HCT116 (cell line): ENCODE data around the gene ASAP2.

Source experiments
- POLR2A ChIP-seq: IDR thresholded peaks from 2 replicates; pipeline ENCODE4 v1.7.0; 2011; ENCODE audit warnings: borderline replicate concordance; ENCODE audit not compliant: insufficient read depth, insufficient read length; ENCODE audit errors: extremely low read depth
- POLR2AphosphoS5 ChIP-seq: IDR thresholded peaks from 2 replicates; pipeline ENCODE4 v1.6.1; 2011; ENCODE audit warnings: mild to moderate bottlenecking, low read depth, low read length, moderate library complexity
- RAD21 ChIP-seq: IDR thresholded peaks from 2 replicates; pipeline ENCODE4 v1.6.1; 2012; ENCODE audit warnings: low read depth, mild to moderate bottlenecking
- YY1 ChIP-seq: IDR thresholded peaks from 2 replicates; pipeline ENCODE4 v1.6.1; 2011; ENCODE audit warnings: low read length, low read depth, moderate library complexity, mild to moderate bottlenecking; ENCODE audit not compliant: insufficient replicate concordance; ENCODE audit errors: extremely low read depth
- ZNF274 ChIP-seq: fragments of 200-500 bp; sonication (Bioruptor generic); IDR thresholded peaks from 2 replicates; pipeline ENCODE4 v1.6.1; 2014; ENCODE audit warnings: mild to moderate bottlenecking, low read depth, low read length, inconsistent platforms
- TF ChIP-seq, protein P1 (sequence below), 3 experiments: fragments of 200-600 bp in 1 of 3; sonication (generic) in 1 of 3; IDR thresholded peaks in 2 of 3; conservative IDR thresholded peaks in 1 of 3; 2 replicates each; pipeline ENCODE4 v1.5.1; 2012 to 2017; ENCODE audit warnings: low read depth in 2 of 3, low read length in 2 of 3, antibody characterized with exemption in 1 of 3, borderline replicate concordance in 1 of 3, control low read depth in 1 of 3, mild to moderate bottlenecking in 1 of 3, mixed read lengths in 1 of 3, mixed run types in 1 of 3, moderate library complexity in 1 of 3; ENCODE audit not compliant: insufficient read depth in 1 of 3
- TF ChIP-seq, protein P2 (sequence below): IDR thresholded peaks from 2 replicates; pipeline ENCODE4 v1.6.1; 2012

DNA sequence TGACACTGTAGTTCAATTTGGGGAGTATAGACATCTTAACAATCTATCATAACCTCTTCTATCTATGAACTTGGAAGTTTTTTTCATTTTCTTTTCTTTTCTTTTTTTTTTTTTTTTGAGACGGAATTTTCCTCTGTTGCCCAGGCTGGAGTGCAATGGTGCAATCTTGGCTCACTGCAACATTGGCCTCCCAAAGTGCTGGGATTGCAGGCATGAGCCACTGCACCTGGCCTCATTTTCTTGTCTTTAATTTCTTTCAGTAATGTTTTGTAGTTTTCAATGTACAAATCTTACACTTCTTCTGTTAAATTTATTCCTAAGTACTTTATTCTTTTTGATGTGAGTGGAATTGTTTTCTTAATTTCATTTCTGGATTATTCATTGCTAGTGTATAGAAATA is 14.6 kb downstream of the ASAP2 start:
- TF ChIP-seq, protein P1, sequence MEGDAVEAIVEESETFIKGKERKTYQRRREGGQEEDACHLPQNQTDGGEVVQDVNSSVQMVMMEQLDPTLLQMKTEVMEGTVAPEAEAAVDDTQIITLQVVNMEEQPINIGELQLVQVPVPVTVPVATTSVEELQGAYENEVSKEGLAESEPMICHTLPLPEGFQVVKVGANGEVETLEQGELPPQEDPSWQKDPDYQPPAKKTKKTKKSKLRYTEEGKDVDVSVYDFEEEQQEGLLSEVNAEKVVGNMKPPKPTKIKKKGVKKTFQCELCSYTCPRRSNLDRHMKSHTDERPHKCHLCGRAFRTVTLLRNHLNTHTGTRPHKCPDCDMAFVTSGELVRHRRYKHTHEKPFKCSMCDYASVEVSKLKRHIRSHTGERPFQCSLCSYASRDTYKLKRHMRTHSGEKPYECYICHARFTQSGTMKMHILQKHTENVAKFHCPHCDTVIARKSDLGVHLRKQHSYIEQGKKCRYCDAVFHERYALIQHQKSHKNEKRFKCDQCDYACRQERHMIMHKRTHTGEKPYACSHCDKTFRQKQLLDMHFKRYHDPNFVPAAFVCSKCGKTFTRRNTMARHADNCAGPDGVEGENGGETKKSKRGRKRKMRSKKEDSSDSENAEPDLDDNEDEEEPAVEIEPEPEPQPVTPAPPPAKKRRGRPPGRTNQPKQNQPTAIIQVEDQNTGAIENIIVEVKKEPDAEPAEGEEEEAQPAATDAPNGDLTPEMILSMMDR (IDR thresholded peaks at IDR 0.05 in 2 of 3, conservative IDR thresholded peaks at IDR 0.05 in 1 of 3; ENCODE audit: borderline replicate concordance in 1 of 3, insufficient read depth in 1 of 3, low read depth in 2 of 3, low read length in 2 of 3), result no peak
- TF ChIP-seq, protein P2, sequence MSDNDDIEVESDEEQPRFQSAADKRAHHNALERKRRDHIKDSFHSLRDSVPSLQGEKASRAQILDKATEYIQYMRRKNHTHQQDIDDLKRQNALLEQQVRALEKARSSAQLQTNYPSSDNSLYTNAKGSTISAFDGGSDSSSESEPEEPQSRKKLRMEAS, result no peak
- TF ChIP-seq POLR2A (no peak), POLR2AphosphoS5 (no peak), RAD21 (no peak), YY1 (no peak), ZNF274 (no peak)
